ENCODE data around the gene PTPRM. TPM values are rescaled to one million over a fixed set of nuclear protein-coding genes. Genes with fewer than 3 reads are reported as not detected.

PTPRM gene
- total RNA-seq, 1 experiment from 2014 or later = 6.2 TPM

DNA sequence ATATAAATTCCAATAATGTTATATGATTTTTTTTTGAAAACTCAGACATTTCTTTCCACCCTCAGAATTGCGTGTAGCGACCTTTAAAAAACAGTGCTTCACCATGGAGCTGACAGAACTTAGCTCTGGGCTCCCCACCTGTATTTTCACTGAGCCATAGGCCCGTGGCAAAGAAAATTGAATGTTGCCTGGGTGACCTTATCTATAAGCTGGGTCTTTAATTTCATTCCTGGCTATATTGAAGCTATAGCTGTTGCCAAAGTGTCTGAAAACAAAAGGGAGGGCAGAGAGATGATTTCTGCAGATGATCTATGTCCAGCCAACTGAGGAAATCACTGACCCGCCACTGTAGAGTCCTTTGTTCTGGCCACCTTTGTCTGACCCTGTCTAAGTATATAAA, 411.7 kb downstream of the PTPRM start:
- no peaks in the 10 kb centered on the region for H3K9me3 ChIP-seq (ENCODE audit: control insufficient read depth, low read depth, low read length)
- H3K23ac ChIP-seq (ENCODE audit: insufficient read length, low read depth, low read length) = no peak overlapping the region
- Mint-ChIP-seq H3K27me3 (ENCODE audit: low read depth) (no peaks in the 10 kb centered on the region), H3K9me3 (no peaks in the 10 kb centered on the region), H3K4me1 (peaks cover 4 to 11% of the 10 kb centered on the region in 2 experiments; a peak in 3 of 4 replicates), H3K27ac (no peak overlapping the region), H3K36me3 (ENCODE audit: insufficient read depth in 1 of 3, low read depth in 3 of 3) (no peaks in the 10 kb centered on the region), H3K4me3 (no peak overlapping the region)
- H3K18ac ChIP-seq (ENCODE audit: insufficient read length, low read depth, low read length) = no peak overlapping the region
- H3K4me1 ChIP-seq (ENCODE audit: insufficient read depth, low read length) = no peaks in the 10 kb centered on the region
- no peaks in the 10 kb centered on the region for H3K23me2 ChIP-seq (ENCODE audit: insufficient read length, low read depth, low read length, poor library complexity, severe bottlenecking)
- H3K27me3 ChIP-seq (ENCODE audit: insufficient read depth, low read length) = no peaks in the 10 kb centered on the region
- no peak overlapping the region for H2BK5ac ChIP-seq (ENCODE audit: insufficient read length, low read length)
- no peak overlapping the region for H2BK20ac ChIP-seq (ENCODE audit: low read depth, low read length, poor library complexity, severe bottlenecking)
- H4K91ac ChIP-seq (ENCODE audit: insufficient read length, low read depth, low read length) = no peak overlapping the region
- no peak overlapping the region for H3T11ph ChIP-seq (ENCODE audit: low read length)
- no peak overlapping the region for H2BK12ac ChIP-seq (ENCODE audit: insufficient read length, low read depth, low read length)
- TF ChIP-seq, protein P1, sequence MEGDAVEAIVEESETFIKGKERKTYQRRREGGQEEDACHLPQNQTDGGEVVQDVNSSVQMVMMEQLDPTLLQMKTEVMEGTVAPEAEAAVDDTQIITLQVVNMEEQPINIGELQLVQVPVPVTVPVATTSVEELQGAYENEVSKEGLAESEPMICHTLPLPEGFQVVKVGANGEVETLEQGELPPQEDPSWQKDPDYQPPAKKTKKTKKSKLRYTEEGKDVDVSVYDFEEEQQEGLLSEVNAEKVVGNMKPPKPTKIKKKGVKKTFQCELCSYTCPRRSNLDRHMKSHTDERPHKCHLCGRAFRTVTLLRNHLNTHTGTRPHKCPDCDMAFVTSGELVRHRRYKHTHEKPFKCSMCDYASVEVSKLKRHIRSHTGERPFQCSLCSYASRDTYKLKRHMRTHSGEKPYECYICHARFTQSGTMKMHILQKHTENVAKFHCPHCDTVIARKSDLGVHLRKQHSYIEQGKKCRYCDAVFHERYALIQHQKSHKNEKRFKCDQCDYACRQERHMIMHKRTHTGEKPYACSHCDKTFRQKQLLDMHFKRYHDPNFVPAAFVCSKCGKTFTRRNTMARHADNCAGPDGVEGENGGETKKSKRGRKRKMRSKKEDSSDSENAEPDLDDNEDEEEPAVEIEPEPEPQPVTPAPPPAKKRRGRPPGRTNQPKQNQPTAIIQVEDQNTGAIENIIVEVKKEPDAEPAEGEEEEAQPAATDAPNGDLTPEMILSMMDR (conservative IDR thresholded peaks at IDR 0.05) = no peak
- no peak overlapping the region for H2AFZ ChIP-seq (ENCODE audit: low read length)
- no peak for DNase-seq
- no peak overlapping the region for H3K14ac ChIP-seq (ENCODE audit: insufficient read depth, low read length)
- H3K56ac ChIP-seq (ENCODE audit: insufficient read length, low read depth, low read length) = no peak overlapping the region
- H2AK5ac ChIP-seq (ENCODE audit: insufficient read length, low read length) = no peak overlapping the region
- no peak overlapping the region for H3K4me2 ChIP-seq (ENCODE audit: insufficient read depth, insufficient read length, low read length)
- H3K9ac ChIP-seq (ENCODE audit: extremely low read depth, insufficient read length, low read length) = no peak overlapping the region
- no peak overlapping the region for H2BK120ac ChIP-seq (ENCODE audit: low read depth, low read length, poor library complexity, severe bottlenecking)
- H4K5ac ChIP-seq (ENCODE audit: insufficient read length, low read depth, low read length) = no peak overlapping the region
- no peak overlapping the region for H3K27ac ChIP-seq (ENCODE audit: insufficient read length, low read depth, low read length)
- no CpG with 5 or more reads among the region's 4 CpGs for WGBS (ENCODE audit: extremely low coverage, insufficient read length, low lambda C conversion rate)
- H3K79me2 ChIP-seq (ENCODE audit: insufficient read depth, low read length) = no peaks in the 10 kb centered on the region
- no peaks in the 10 kb centered on the region for H4K20me1 ChIP-seq (ENCODE audit: control insufficient read depth, insufficient read depth, insufficient read length)
- H3K79me1 ChIP-seq (ENCODE audit: insufficient read depth, low read depth, low read length, poor library complexity, severe bottlenecking) = no peaks in the 10 kb centered on the region
- no peak overlapping the region for H4K8ac ChIP-seq (replicated peaks; ENCODE audit: insufficient read length, low read depth, low read length)
- H3K4ac ChIP-seq (ENCODE audit: low read depth, low read length) = no peak overlapping the region
- no peak overlapping the region for H2BK15ac ChIP-seq (ENCODE audit: low read depth, low read length)
